GM21529 (cell line): Measurements from ENCODE around the gene KRTAP5-9.
"Not testable (repeated sequence)": the region's sequence is repeated elsewhere in the genome, so short reads cannot be mapped to it uniquely, and the experiment has no call there.

ENCODE experiments used
- ATAC-seq: cut with Tn5 transposase; IDR thresholded peaks from one replicate; pipeline ENCODE4 v1.9.1; 2021; ENCODE audit not compliant: unreplicated experiment

Gene KRTAP5-9

DNA sequence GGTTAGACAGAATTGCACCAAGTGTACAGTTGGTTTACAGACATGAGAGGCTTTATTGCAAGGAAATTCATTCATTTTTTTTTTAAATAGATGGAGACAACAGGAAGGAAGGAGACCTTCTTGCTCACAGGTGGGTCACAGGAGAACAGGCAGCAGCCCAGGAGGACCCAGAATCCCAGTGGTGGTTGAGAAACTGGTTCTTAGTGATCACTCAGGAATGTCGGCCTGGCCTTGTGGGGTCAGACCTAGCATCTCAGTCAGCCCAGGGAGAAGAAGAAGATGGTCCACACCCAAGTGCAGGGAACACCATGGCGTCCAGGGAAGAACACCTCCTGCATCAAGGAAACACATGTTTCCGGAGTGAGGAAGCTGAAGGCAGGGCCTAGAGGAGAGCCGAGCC is 33.6 kb downstream of the KRTAP5-9 start:
- ATAC-seq: no peak

- ATAC-seq: no peak
Observed at GRCh38 chr11:71582309-71582895, 34.2 kb downstream of the KRTAP5-9 start, which contains the start of gene KRTAP5-11. KRTAP5-11 (minus strand) TSS chr11:71582875; CDS start chr11:71582837, 38 bp downstream.

- not testable (repeated sequence) for ATAC-seq
Observed at GRCh38 chr11:71582969-71583368, 34.7 kb downstream of the KRTAP5-9 start.

DNA sequence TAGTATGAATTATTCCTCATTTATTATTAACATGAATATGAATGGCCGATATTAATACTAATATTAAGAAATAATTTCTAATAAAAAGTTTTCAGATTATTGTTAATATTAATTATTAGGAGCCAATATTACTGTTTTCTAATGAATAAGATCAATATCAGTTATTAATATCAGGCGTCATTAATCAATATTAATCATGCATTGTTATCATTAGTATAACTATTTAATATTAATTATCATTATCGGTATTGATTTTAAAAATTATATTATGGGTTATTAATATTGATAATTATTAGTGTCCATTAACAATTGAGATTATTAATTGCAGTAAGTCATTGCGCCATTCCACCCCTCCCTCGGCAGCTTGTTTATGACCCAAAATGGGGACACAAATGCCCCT is 37.5 kb downstream of the KRTAP5-9 start:
- ATAC-seq: not testable (repeated sequence)

- ATAC-seq: not testable (repeated sequence)
Observed at GRCh38 chr11:71588314-71588713, 40.1 kb downstream of the KRTAP5-9 start.

GRCh38 chr11:71588822-71589545 is 40.8 kb downstream of the KRTAP5-9 start:
- not testable (repeated sequence) for ATAC-seq

DNA sequence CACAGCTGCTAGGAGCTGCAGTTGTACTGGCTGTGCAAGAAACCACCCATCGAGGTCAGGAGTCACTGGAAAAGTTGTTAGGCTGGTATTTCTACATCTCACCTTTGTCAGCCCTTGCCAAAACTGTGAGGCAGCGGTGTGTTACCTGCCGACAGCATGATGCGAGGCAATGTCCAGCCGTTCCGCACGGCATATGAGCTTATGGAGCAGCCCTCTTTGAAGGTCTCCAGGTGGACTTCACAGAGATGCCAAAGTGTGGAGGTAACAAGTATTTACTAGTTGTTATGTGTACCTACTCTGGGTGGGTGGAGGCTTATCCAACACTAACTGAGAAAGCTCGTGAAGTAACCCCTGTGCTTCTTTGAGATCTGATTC is 41.3 kb downstream of the KRTAP5-9 start:
- ATAC-seq: not testable (repeated sequence)
